B cell (primary cell): ENCODE measurements around the gene ARTN. TPM values are rescaled to one million over a fixed set of nuclear protein-coding genes. Genes with fewer than 3 reads are reported as not detected.

Source experiments
- ATAC-seq: fragments of 200-7000 bp; cut with Tn5 transposase; one replicate; pipeline ENCODE4 v1.10.0; 2021; ENCODE audit warnings: low read depth, mild to moderate bottlenecking, moderate number of reproducible peaks, moderate library complexity
- CTCF ChIA-PET: fragments of 350-600 bp; sonication (Branson Sonifier 250); formaldehyde crosslinking; loops from one replicate; lab custom pipeline; 2021; ENCODE audit warnings: antibody characterized with exemption, inconsistent platforms; lab: Charles Lee
- POLR2A ChIA-PET: fragments of 350-600 bp; sonication (Branson Sonifier 250); formaldehyde crosslinking; loops from one replicate; lab custom pipeline; 2021; ENCODE audit warnings: antibody characterized with exemption; lab: Charles Lee
- DNase-seq: peaks from one replicate; pipeline ENCODE4 v3.0.0; 2013
- H2AFZ ChIP-seq: 2 replicates; pipeline ENCODE4 v1.6.1; 2012; ENCODE audit warnings: mild to moderate bottlenecking, low read depth, low read length; ENCODE audit not compliant: insufficient read depth, poor library complexity, severe bottlenecking
- H3K27ac ChIP-seq, 2 donors: 1 replicate in 1 of 2; 2 replicates in 1 of 2; pipeline ENCODE4 v1.5.1; 2012 to 2013; ENCODE audit warnings: low read length in 2 of 2, mild to moderate bottlenecking in 2 of 2, moderate library complexity in 1 of 2
- H3K27me3 ChIP-seq, 4 experiments: fragments of 200-600 bp in 1 of 4; sonication (generic) in 1 of 4; replicated peaks in 1 of 4; 1 replicate in 2 of 4; 2 replicates in 2 of 4; pipeline versions ENCODE4 v1.6.1 to v1.7.0; 2013 to 2016; ENCODE audit warnings: low read length in 3 of 4, mild to moderate bottlenecking in 2 of 4, mixed read lengths in 1 of 4, moderate library complexity in 1 of 4; ENCODE audit not compliant: insufficient read depth in 4 of 4, control insufficient read depth in 3 of 4; ENCODE audit errors: control extremely low read depth in 1 of 4
- H3K36me3 ChIP-seq, 2 experiments: replicated peaks in 1 of 2; 1 replicate in 1 of 2; 2 replicates in 1 of 2; pipeline versions ENCODE4 v1.6.1 to v1.7.1; 2013; ENCODE audit warnings: low read length in 1 of 2; ENCODE audit not compliant: insufficient read depth in 2 of 2, control insufficient read depth in 1 of 2; ENCODE audit errors: control extremely low read depth in 1 of 2, extremely low read depth in 1 of 2
- H3K4me1 ChIP-seq, 2 donors: fragments of 200-600 bp in 1 of 2; sonication (generic) in 1 of 2; 1 replicate in 1 of 2; 2 replicates in 1 of 2; pipeline versions ENCODE4 v1.5.1 to v1.6.1; 2013 to 2017; ENCODE audit warnings: low read length in 2 of 2; ENCODE audit not compliant: control insufficient read depth in 2 of 2, insufficient read depth in 2 of 2
- H3K4me2 ChIP-seq: replicated peaks from 2 replicates; pipeline ENCODE3; 2012; ENCODE audit warnings: mild to moderate bottlenecking, low read depth, low read length; ENCODE audit not compliant: poor library complexity, severe bottlenecking
- H3K4me3 ChIP-seq, 5 experiments: fragments of 200-600 bp in 1 of 5; sonication (generic) in 1 of 5; 1 replicate in 3 of 5; 2 replicates in 2 of 5; pipeline versions ENCODE4 v1.5.1 to v1.7.0; 2011 to 2016; ENCODE audit warnings: low read length in 4 of 5, mild to moderate bottlenecking in 4 of 5, low read depth in 2 of 5, control low read depth in 1 of 5, moderate library complexity in 1 of 5; ENCODE audit not compliant: insufficient read depth in 1 of 5; ENCODE audit errors: control extremely low read depth in 1 of 5, extremely low read depth in 1 of 5
- H3K79me2 ChIP-seq: fragments of 200-600 bp; sonication (generic); one replicate; pipeline ENCODE4 v1.6.0; 2016; ENCODE audit warnings: low read length; ENCODE audit not compliant: control insufficient read depth, insufficient read depth
- H3K9ac ChIP-seq: fragments of 200-600 bp; sonication (generic); 2 replicates; pipeline ENCODE4 v1.6.1; 2017; ENCODE audit warnings: mild to moderate bottlenecking, low read length, moderate library complexity
- H3K9me3 ChIP-seq, 3 donors: one replicate each; pipeline versions ENCODE4 v1.6.1 to v1.7.1; 2013; ENCODE audit warnings: low read length in 2 of 3; ENCODE audit not compliant: control insufficient read depth in 2 of 3, insufficient read depth in 1 of 3; ENCODE audit errors: control extremely low read depth in 1 of 3
- H4K20me1 ChIP-seq: 2 replicates; pipeline ENCODE4 v1.6.0; 2012; ENCODE audit warnings: mild to moderate bottlenecking, low read length; ENCODE audit not compliant: insufficient read depth, control insufficient read depth, poor library complexity, severe bottlenecking
- H3K27ac Mint-ChIP-seq: one replicate; pipeline ENCODE4 v1.8.0; 2021; ENCODE audit warnings: mixed read lengths
- H3K27me3 Mint-ChIP-seq: one replicate; pipeline ENCODE4 v1.8.0; 2021; ENCODE audit warnings: mixed read lengths
- H3K4me1 Mint-ChIP-seq: one replicate; pipeline ENCODE4 v1.8.0; 2021; ENCODE audit warnings: mixed read lengths
- H3K4me3 Mint-ChIP-seq: one replicate; pipeline ENCODE4 v1.8.0; 2021; ENCODE audit warnings: mixed read lengths
- H3K9me3 Mint-ChIP-seq: one replicate; pipeline ENCODE4 v1.8.0; 2022; ENCODE audit warnings: mixed read lengths; ENCODE audit not compliant: insufficient read depth
- CTCF ChIP-seq: fragments of 200-600 bp; IDR thresholded peaks from one replicate; pipeline ENCODE4 v1.8.0; 2022; ENCODE audit warnings: antibody characterized with exemption, mild to moderate bottlenecking
- EZH2 ChIP-seq: IDR thresholded peaks from 2 replicates; pipeline ENCODE4 v1.6.1; 2012; ENCODE audit warnings: borderline replicate concordance, low read depth, mild to moderate bottlenecking, moderate library complexity, low read length; ENCODE audit not compliant: insufficient read depth, poor library complexity, severe bottlenecking
- WGBS: methylation state at CpG from one replicate; pipeline ENCODE4 v1.1.5; 2013; ENCODE audit warnings: missing lambda C conversion rate; ENCODE audit not compliant: insufficient coverage; 5-methylcytosine and 5-hydroxymethylcytosine counted together
- intact Hi-C: fragments of 100-400 bp; cut with micrococcal nuclease; formaldehyde crosslinking; loops from one replicate; pipeline ENCODE4 v1.10.0; 2022
- polyA plus RNA-seq: library from polyadenylated mRNA; depleted of rRNA; stranded (reverse); fragments of >200 nt; gene quantifications from 2 replicates; pipeline ENCODE4 v1.2.3, GENCODE V29; 2012
- total RNA-seq, 2 donors: library from RNA; stranded (reverse); fragments of 120-200 nt in 1 of 2; gene quantifications; 1 replicate in 1 of 2; 2 replicates in 1 of 2; pipeline versions ENCODE4 v1.2.3 to v1.2.4, GENCODE V29; 2013 to 2022

Gene ARTN
- total and polyA plus RNA-seq, 2 donors (not counting 1 experiment from before 2014, with no cell fraction given): 0.13 to 0.64 TPM

GRCh38 chr1:43957407-43958040 lies 23.9 kb downstream of the ARTN start:
- H3K4me2 ChIP-seq: no peak overlapping the region
- 96% methylated on average over 7 of the region's 7 CpGs for WGBS
- ATAC-seq: no peak
- no peak overlapping the region for H2AFZ ChIP-seq
- no peaks in the 10 kb centered on the region for H3K4me1 Mint-ChIP-seq
- H3K4me3 Mint-ChIP-seq: no peak overlapping the region
- no peaks in the 10 kb centered on the region for H3K27me3 Mint-ChIP-seq
- intact Hi-C loops: no loop called here
- H3K9me3 Mint-ChIP-seq: no peaks in the 10 kb centered on the region
- H3K9me3 ChIP-seq: no peaks in the 10 kb centered on the region
- no peaks in the 10 kb centered on the region for H3K4me1 ChIP-seq
- no peaks in the 10 kb centered on the region for H4K20me1 ChIP-seq
- H3K9ac ChIP-seq: no peak overlapping the region
- H3K4me3 ChIP-seq: no peak overlapping the region
- peaks cover 0 to 23% of the 10 kb centered on the region in 2 experiments for H3K36me3 ChIP-seq
- TF ChIP-seq EZH2 (no peak), CTCF (no peak)
- POLR2A ChIA-PET: no interaction called here
- CTCF ChIA-PET: no interaction called here
- no peak for DNase-seq
- no peak overlapping the region for H3K27ac ChIP-seq
- peaks cover 18% of the 10 kb centered on the region for H3K79me2 ChIP-seq
- no peaks in the 10 kb centered on the region for H3K27me3 ChIP-seq
- H3K27ac Mint-ChIP-seq: no peak overlapping the region

GRCh38 chr1:43958351-43959255 lies 25.0 kb downstream of the ARTN start:
- DNase-seq (no peak), ATAC-seq (no peak)
- H3K4me3 ChIP-seq: no peak overlapping the region
- no peak overlapping the region for H3K27ac ChIP-seq
- no peak overlapping the region for H3K4me2 ChIP-seq
- CTCF ChIA-PET: no interaction called here
- no peaks in the 10 kb centered on the region for H3K9me3 Mint-ChIP-seq
- no peak overlapping the region for H3K27ac Mint-ChIP-seq
- H3K4me1 Mint-ChIP-seq: no peaks in the 10 kb centered on the region
- no peaks in the 10 kb centered on the region for H3K27me3 Mint-ChIP-seq
- peaks cover 0 to 23% of the 10 kb centered on the region in 2 experiments for H3K36me3 ChIP-seq
- H3K4me1 ChIP-seq: no peaks in the 10 kb centered on the region
- H2AFZ ChIP-seq: no peak overlapping the region
- H3K9me3 ChIP-seq: no peaks in the 10 kb centered on the region
- intact Hi-C loops: no loop called here
- H3K27me3 ChIP-seq: no peaks in the 10 kb centered on the region
- WGBS: 97% methylated on average over 5 of the region's 9 CpGs
- peaks cover 8% of the 10 kb centered on the region for H3K79me2 ChIP-seq
- H3K4me3 Mint-ChIP-seq: no peak overlapping the region
- POLR2A ChIA-PET: no interaction called here
- H3K9ac ChIP-seq: no peak overlapping the region
- TF ChIP-seq CTCF (no peak), EZH2 (no peak)
- no peaks in the 10 kb centered on the region for H4K20me1 ChIP-seq
